GM18858 (cell line): ENCODE data around the gene PEAK3.

Experiments used
- ATAC-seq: cut with Tn5 transposase; IDR thresholded peaks from one replicate; pipeline ENCODE4 v1.9.1; 2021; ENCODE audit not compliant: unreplicated experiment

The PEAK3 gene

DNA sequence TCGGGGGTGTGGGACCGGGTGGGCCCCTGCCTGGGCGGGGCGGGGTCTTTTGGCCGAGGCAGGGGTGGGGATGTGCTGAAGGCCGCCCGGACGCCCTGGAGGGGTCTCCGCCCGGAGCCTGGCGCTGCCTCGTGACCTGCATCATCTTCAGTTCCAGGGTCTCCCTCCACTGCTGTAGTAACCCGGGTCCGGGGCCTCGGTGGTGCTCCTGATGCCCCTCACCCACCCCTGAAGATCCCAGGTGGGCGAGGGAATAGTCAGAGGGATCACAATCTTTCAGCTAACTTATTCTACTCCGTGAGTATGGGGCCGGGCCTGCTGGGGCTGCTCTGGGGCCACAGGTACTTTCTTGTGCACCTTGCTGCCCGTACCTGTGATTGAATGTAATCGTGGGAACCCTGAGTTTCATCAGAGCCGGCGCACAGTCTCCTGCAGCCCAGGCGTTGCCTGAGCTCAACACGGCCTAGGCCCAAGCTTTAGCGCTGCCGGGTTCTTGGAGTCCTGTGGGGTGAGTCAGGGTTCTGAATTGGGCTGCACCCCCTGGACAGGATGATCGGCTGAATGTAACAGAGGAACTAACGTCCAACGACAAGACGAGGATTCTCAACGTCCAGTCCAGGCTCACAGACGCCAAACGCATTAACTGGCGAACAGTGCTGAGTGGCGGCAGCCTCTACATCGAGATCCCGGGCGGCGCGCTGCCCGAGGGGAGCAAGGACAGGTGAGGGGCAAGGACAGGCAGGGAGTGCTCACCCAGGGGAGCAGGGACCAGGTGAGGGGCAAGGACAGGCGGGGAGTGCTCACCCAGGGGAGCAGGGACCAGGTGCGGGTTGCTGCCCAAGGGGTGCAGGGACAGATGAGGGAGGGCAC lies 10.5 kb downstream of the PEAK3 start:
- no peak for ATAC-seq

DNA sequence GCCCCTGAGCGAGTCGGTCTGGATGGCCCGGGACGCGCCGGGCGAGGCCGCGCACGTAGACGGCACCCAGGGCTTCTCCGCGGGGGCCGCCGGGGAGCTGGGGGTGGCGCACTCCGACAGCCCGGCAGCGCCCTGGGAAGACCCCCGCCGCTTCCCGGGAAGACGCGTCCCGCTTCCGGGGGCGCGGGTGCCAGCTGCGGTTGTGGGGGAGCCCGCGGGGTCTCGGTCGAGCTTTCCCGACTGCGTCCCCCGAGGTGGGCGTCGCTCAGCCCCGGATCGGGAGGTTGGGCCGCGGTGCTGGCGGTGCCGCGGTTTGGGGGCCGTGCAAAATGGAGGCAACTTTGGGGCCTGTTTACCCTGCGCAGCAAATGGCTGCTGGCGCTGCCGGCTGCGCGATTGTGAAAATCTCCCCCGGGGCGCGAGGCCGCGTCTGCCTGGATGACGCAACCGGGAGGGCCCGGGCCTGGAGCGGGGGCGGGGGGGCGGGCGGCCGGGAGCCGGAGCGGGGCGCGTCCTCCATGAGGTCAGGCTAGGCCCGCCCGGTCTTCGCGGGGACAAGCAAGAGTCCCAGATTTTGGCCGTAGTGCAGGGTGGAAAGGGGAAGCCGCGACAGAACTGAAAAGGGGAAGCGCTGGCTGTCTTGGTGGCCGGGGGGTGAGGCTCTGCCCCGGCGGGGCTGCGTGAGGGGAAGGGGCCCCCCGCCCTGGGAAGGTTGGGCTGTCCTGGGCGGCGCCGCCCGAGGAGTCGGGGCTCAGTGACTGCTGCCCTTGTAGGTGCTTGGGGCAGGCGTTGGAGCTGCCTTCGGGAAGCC lies 11.3 kb downstream of the PEAK3 start:
- no peak for ATAC-seq

DNA sequence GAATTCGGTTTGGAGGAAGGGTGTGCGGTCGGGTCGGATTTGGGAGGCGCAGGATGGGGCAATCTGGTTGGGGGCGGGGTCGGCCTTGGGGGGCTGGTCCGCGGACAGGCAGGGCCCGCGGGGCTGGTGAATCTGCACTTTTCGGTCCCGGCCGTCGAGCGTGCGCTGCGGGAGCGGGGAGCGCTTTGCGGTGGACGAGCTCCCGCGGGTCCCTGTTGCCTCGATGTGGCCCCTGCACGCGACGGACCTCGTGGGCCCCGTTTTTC lies 11.9 kb downstream of the PEAK3 start:
- no peak for ATAC-seq

DNA sequence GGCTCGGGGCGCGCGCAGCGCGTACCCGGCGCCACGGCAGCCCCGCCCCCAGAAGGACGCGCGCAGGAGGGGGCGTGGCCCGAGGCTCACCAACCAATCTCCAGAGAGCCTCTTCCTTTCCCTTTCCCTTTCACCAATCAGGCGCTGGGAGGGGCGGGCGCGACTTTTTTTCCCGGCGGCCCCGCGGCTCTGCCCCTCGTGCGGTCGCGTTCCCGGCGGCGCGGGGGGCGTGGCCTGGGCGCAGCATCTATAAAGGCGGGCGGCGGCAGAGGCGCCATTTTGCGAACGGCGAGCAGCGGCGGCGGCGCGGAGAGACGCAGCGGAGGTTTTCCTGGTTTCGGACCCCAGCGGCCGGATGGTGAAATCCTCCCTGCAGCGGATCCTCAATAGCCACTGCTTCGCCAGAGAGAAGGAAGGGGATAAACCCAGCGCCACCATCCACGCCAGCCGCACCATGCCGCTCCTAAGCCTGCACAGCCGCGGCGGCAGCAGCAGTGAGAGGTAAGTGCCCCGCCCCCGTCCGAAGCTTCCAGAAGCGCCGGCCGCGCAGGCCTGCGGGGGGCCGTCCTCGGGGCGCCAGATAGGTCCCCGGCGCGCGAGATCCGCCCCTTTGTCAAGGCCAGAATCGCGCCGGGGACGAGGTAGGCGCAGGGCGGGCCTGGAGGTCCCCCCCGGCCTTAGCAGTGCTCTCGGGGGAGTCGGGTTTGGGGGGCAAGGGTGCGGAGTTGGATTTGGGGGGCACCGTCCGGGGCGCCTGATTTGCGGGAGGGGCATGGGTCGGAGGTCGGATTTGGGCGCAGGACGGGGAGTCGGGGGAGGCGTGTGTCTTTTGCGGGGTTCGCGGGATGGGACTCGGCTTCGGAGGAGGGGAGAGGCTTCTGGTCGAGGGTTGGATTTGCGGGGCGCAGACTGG lies 12.5 kb downstream of the PEAK3 start:
- no peak for ATAC-seq

DNA sequence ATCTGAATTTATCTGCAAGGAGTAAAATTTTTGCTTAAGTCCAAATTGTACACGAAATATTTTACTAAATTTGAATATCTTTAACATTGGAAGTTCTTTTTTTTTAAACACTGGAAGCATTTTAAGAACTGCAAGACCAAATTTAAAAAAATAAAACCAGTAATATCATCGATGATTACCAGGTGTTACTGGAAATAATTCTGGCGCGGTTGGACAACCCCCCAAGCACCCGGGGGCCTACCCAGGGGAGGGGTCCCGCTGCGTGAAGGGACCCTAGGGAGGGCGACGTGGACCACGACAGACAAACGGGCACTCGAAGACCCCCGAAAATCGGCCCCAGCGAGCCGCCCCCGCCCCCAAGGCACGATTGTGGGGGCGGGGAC lies 13.1 kb downstream of the PEAK3 start:
- ATAC-seq = no peak

DNA sequence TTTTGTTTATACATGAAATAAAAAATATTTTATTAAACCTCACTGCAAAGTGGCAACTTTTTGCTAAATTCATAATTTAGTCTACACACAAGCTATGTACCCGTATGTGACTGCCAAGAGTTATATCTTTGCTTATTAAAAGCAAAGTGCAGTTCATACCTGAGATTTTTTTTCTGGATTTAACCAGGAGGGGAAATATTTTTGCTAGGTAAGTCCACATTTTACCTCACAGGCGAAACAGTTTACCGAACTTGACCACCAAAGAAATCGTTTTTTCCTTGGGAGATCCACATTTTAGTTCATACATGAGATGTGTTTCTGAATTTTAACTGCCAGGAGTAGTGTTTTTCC lies 13.5 kb downstream of the PEAK3 start:
- ATAC-seq = no peak

DNA sequence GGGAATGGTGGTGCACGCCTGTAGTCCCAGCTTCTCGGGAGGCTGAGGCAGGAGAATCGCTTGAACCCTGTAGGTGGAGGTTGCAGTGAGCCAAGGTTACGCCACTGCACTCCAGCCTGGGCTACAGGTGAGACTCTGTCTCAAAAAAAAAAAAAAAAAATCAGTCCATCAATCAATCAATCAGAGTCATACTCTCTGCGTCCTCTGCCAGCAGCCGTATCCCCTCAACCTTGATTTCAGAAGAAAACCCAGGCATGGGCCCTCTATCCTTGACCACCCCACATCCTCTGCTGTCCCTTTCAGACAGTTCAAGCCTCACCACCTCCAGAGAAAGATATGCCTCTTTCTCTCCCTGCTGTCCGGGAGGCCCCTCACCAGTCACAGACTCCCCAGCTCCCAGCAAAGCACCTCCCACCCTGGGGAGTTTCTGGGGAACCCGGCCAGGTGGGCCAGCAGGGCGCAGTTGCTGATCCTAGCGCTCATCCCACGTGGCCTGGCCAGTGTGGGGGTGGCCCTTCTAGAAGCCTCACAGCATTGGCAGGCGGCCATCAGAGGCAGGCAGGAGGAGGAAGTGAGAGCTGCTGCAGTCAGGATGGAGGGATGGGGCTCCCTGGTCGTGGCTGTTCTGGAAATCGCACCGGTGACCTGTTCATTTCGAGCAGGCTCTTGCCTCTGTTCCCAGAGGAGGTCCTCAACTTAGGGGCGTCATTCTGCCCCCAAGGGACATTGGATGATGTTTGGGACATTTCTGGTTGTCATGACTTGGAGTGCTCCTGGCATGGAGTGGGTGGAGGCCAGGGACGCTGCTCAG lies 15.6 kb downstream of the PEAK3 start:
- no peak for ATAC-seq

DNA sequence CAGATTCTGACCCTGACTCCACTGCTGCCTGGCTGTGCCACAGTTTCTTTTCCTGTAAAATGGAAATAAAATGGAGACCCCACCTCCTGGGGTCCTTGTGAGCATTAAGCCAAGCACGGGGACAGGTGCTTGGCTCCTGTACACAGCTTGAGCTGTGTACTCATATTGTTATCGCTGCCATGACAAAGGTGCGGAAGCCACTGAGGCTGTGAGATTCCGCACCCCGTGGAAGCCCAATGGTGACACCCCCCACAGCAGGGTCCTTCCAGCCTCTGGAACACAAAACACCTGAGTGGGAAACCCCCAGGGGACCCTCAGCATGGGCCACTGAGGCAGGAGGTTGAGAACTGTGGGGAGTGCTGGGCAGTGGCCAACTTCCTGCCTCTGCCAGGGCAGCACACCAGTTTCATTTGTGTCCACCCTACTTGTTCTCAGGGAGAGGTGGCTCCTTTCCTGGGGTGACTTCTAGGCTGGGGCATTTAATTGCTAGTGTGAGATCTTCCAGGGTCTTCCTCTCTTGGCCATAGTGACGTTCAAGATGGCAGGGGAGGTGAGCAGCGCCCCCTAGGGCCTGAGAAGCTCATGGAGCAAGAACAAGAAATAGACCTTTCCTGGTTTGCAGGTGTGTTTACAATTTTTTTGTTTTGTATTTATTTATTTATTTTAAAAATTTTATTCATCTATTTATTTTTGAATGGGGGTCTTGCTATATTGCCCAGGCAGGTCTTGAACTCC lies 20.4 kb downstream of the PEAK3 start:
- no peak for ATAC-seq

DNA sequence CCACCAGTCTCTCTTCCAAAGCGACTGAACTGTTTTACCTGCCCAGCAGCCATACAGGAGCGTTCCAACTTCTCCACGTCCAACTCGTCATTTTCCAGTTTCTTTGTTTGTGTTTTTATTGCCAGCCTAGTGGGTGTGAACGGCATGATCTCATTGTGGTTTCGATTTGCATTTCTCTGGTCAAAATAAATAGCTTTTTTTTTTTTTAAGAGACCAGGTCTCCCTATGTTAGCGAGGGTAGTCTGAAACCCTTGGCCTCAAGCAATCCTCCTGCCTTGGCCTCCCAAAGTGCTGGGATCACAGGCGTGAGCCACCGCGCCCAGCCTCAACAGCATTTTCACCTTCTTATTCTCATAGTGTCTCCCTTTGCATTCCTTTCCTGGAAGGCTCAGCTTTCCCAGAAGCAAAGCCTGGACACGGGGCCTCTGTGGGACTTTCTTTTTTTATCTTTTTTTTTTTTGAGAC lies 21.6 kb downstream of the PEAK3 start:
- no peak for ATAC-seq

DNA sequence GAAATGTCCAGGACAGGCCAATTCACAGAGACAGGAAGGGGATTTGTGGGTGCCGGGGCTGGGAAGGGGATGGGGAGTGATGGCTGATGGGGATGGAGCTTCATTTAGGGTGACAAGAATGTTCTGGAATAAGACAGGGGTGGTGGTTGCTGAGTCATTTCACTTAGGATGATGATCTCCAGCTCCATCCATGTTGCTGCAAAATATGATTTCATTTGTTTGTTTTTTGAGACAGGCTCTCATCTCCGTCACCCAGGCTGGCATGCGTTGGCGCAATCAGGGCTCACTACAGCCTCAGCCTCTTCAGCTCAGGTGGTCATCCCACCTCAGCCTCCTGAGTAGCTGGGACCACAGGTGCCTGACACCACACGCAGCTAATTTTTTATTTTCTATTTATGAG lies 22.6 kb downstream of the PEAK3 start:
- no peak for ATAC-seq

DNA sequence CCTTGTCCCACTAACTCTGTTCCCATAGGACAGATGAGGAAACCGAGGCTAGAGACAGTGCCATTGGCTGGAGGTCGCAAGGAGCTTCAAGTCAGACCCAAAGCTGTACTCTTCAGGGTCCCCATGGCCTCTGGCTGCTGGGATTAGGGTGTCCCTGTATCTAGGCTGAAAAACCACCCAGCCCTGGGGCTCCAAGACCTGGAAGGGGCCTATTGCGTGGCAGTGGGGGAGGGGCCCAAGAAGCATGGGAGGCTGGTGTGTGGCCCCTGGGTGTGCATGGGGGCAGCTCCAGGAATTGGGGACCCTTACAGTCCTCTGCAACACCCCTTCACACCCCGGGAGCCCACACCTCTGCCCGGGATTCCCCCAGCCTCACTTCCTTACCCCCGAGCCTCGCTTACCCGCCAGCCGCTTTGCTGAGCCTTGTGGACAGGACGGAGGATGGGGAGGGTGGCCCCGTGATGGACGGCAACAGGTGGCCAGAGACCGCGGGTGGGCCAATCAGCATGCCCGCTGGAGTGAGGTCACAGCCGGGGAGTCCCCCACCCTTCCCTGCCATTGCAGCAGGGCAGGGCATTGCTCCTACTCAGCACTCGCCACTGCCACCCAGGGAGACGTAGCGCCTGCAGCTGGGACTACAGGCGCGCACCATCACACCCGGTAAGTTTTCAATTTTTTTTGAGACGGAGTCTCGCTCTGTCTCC lies 25.8 kb downstream of the PEAK3 start, which contains the start of gene JSRP1:
TSS of gene JSRP1 (minus strand) at position 436 of the 704 bp plus-strand sequence. CDS start 1,103 bp downstream, outside the sequence.
- ATAC-seq = no peak

DNA sequence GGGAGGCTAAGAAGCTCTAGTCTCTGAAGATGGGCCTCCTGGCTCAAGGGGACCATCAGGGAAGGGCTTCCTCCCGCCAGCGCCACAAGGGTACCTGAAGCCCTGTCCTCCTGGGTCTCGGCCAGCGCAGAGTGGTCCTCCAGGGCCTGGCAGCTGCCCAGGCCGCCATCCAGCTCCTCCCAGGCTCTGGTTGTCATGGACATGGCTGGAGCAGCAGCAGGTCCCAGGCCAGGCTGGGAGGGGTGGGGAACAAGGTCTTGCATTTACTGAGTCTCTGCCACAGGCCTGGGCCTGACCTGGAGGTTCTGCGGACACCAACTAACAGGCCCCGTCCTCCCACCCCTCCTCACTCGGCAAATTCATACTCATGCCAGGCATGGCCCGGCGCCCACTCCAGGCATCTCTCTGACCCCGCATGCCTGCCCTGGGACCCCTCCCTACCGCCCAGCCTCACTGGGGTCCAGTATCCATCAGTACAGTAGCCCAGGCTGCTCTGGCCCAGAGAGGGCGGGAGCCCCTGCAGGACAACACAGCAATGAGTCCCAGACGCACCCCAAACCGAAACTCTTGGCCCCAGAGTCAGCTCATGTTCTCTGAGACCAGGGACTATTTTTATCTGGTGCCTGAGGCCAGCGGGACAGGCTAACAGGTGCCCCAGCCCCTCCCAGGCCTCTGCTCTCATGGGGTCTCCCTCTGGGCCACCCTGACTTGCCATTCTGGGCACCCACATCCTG lies 26.7 kb downstream of the PEAK3 start:
- ATAC-seq = no peak

DNA sequence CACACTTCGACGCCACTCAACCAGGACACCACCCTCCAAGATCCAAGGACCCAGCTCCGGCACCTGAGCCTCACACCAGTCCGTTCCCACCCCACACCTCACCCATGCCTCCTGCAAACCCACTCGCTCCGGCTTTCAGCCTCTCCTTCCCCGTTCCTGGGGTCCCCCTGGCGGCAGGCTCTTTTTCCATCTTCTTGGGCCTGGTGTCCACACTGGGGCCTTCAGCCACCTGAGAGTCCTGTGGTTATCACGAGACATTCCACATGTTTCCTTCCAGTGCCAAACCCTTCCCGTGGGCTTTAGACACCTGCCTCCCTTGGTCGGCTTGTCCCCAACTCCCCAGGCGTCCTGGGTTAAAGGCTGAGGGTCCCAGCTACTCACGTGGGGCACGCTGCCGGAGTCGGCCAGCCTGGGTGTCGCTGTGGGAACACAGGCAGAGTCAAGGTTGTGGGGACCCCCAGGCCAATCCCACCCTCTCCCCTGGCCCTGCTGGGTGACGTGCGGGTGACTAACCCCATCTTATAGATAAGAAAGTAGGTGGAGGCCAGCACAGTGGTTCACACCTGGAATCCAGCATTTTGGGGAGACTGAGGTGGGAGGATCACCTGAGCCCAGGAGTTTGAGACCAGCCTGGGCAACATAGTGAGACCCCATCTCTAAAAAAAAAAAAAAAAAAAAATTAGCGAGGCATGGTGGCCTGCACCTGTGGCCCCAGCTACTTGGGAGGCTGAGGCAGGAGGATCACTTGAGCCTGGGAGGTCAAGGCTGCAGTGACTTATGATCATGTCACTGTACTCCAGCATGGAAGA lies 27.7 kb downstream of the PEAK3 start:
- ATAC-seq = no peak

DNA sequence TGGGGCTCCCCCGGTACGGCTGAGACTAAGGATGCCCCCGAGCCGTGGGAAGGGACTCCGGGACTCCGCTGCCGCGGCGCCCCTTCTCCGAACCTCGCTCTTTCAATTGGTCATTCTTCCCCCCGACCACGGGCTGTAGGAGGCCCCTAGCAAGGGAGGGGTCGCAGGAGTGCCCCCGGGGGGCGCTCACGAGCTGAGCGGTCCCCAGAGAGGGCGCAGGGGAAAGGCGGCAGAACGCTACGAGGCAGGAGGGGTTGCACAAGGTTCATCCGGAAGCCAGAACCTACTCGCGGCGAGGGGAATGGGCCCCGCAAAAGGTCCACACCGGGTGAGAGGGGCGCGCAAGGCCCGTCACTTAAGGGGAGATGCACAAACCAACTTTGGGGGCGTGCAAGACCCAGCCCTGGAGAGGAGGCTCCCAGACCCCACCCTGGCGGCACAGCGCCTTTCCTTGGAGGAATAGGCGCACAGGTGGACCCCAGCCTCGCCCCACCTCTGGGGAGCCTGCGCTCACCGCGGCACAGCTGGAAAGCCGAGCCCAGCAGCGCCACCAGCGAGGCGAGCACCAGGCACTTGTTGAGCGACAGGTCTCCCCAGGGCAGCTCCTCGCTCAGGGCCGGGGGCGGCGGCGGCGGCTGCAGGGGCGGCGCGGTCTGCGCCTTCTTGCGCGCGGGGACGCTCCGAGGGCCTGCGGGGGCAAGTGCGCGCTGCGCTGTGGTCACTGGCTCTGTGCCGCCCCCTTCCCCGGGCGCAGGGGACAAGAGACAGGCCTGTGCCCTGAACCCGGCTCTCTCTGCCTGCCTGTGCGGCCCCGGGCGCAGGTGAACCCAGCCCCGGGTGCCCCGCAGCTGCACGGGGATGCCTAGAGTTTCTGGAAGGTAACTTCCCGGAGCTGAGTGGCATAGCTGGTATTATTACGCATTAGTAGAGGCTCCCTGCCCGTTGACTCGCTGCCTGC lies 28.6 kb downstream of the PEAK3 start:
- no peak for ATAC-seq

DNA sequence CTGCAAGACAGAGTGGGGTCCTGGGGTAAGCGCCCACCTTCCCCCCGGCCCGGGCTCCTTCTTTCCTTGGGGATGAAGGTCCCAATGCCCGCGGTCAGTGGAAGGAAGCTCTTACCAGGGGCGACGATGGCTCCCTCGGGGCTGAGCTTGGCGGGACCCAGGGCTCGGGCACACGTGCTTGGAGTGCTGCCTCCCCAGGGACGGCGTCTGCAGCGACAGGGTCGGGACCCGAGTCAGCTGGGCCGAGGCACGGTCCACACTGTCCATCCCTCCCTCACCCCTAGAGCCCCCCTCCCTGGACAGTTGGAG lies 29.2 kb downstream of the PEAK3 start:
- no peak for ATAC-seq

DNA sequence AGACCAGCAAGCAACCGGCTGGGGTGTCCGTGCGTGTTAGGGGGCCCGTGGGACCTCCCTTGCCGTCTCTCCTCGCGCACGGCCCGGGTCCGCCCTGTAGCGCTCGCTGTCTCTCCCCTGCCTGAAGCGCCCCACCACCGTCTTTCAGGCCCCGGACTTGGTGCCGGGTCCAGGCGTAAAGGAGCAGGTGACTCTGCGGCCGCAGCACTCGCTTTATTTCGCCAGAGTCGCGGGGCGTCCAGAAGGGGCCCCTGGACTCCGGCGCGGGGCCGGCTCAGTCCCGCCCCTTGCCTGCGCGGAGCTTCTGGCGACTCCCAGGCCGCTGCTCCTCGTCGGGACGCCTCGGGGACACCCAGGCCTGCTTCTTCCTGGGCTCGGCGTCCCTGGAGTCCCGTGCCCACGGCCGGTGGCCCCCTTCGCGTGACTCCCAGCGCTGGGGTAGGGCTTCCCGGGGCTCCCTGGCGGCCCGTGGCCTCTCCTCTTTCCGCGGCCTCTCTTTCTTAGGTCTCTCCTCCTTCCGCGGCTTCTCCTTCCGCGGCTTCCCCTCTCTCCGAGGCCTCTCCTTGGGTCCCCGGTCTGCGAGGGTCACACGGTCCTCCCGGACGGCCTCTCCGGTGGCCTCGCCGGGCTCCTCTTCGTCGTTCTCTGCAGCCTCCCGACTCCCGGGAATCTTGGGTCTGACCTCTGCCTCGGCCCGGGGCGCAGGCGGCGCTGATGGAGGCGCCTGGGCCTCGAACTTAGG lies 29.7 kb downstream of the PEAK3 start:
- no peak for ATAC-seq
